AG10803 (cell line): ENCODE results near the gene IZUMO2.

ENCODE experiments used
- DNase-seq: peaks from one replicate; pipeline ENCODE4 v3.0.0; 2010; ENCODE audit warnings: low read depth
- H3K4me3 ChIP-seq: 2 replicates; pipeline ENCODE4 v1.5.1; 2011; ENCODE audit warnings: mild to moderate bottlenecking, low read length, control low read depth
- CTCF ChIP-seq: conservative IDR thresholded peaks from 2 replicates; pipeline ENCODE4 v1.5.1; 2011; ENCODE audit warnings: mild to moderate bottlenecking, low read length, control low read depth, inconsistent platforms

IZUMO2 gene

GRCh38 chr19:50162988-50163387 lies at the start of gene IZUMO2:
Gene IZUMO2 (minus strand): TSS chr19:50163281. CDS start chr19:50163194, 87 bp downstream.
- DNase-seq: no peak
- no peak within 1 kb of the TSS for H3K4me3 ChIP-seq
- TF ChIP-seq CTCF: no peak

- no peak for TF ChIP-seq CTCF
- DNase-seq: no peak
- no peak overlapping the region for H3K4me3 ChIP-seq
Observed at GRCh38 chr19:50210425-50210824, 47.3 kb upstream of the IZUMO2 start.

- no peak for TF ChIP-seq CTCF
- DNase-seq: no peak
- no peak overlapping the region for H3K4me3 ChIP-seq
Observed at GRCh38 chr19:50209131-50209530, 46.0 kb upstream of the IZUMO2 start.

GRCh38 chr19:50207730-50208129 lies 44.6 kb upstream of the IZUMO2 start:
- H3K4me3 ChIP-seq: no peak overlapping the region
- no peak for DNase-seq
- TF ChIP-seq CTCF: no peak

- no peak for TF ChIP-seq CTCF
- no peak overlapping the region for H3K4me3 ChIP-seq
- no peak for DNase-seq
Observed at GRCh38 chr19:50206191-50206590, 43.1 kb upstream of the IZUMO2 start.

- no peak for DNase-seq
- no peak overlapping the region for H3K4me3 ChIP-seq
- TF ChIP-seq CTCF: no peak
Observed at GRCh38 chr19:50205681-50206138, 42.6 kb upstream of the IZUMO2 start.

GRCh38 chr19:50204811-50205675 lies 42.0 kb upstream of the IZUMO2 start:
- H3K4me3 ChIP-seq: no peak overlapping the region
- no peak for DNase-seq
- TF ChIP-seq CTCF: no peak
